Measurements from ENCODE around the gene TMOD2. TPM values are rescaled to one million over a fixed set of nuclear protein-coding genes. Genes with fewer than 3 reads are reported as not detected.

The TMOD2 gene
- total and polyA plus RNA-seq, 2 experiments from 2014 or later, result 4.6 to 5.9 TPM

DNA sequence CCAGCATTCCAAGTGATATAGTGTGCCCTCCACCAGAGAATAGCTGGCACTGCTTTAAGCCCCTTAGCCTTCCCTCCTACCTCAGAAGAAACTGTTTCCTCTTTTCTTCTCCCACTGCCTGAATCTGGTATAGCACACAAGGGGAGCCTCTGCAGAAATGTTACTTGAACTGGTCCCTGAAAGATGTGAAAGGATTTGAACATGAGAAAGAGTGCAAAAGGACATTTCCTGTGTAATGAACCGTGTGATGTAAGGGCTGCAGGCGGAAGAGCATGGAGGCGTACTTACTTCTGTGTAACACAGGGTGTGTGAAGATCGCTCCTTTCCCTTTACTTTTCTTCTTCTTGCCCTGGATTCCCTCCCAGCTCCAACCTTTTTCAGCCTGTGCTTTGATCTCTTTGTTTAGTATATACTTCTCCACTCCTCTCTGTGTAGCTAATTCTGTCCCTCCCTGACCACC is 86.4 kb downstream of the TMOD2 start:
- no peak overlapping the region for H3K4me2 ChIP-seq (ENCODE audit: unreplicated experiment)
- H2AFZ ChIP-seq, result no peak overlapping the region
- H3K9me3 ChIP-seq (ENCODE audit: low read depth), result no peaks in the 10 kb centered on the region
- peaks cover 43% of the 10 kb centered on the region for H3K4me1 ChIP-seq (ENCODE audit: insufficient read depth)
- H3K27ac ChIP-seq, result no peak overlapping the region
- DNase-seq, result no peak
- H3K9me2 ChIP-seq (ENCODE audit: insufficient read depth), result no peaks in the 10 kb centered on the region
- H3K36me3 ChIP-seq (ENCODE audit: low read depth), result no peaks in the 10 kb centered on the region
- in situ Hi-C loops (cut with MboI), result no loop called here
- peaks cover 31% of the 10 kb centered on the region for H3F3A ChIP-seq (ENCODE audit: insufficient read depth)
- 78 to 83% methylated on average over 4 of the region's 4 CpGs for WGBS, 2 experiments (ENCODE audit: low coverage in 1 of 2, low lambda C conversion rate in 2 of 2, missing lambda C conversion rate in 2 of 2)
- H3K4me3 ChIP-seq, result no peak overlapping the region
- peaks cover 100% of the 10 kb centered on the region for H3K79me2 ChIP-seq (ENCODE audit: insufficient read depth)
- peaks cover 21% of the 10 kb centered on the region for H4K20me1 ChIP-seq (ENCODE audit: insufficient read depth)
- TF ChIP-seq EZH2 (IDR thresholded peaks at IDR 0.05; ENCODE audit: insufficient read depth, poor library complexity, severe bottlenecking), result no peak
- TF ChIP-seq EZH2phosphoT487 (IDR thresholded peaks at IDR 0.05; ENCODE audit: insufficient read depth, low read depth), result no peak
- no peaks in the 10 kb centered on the region for H3K27me3 ChIP-seq (replicated peaks; ENCODE audit: insufficient read depth)
- no peak overlapping the region for H3K9ac ChIP-seq

DNA sequence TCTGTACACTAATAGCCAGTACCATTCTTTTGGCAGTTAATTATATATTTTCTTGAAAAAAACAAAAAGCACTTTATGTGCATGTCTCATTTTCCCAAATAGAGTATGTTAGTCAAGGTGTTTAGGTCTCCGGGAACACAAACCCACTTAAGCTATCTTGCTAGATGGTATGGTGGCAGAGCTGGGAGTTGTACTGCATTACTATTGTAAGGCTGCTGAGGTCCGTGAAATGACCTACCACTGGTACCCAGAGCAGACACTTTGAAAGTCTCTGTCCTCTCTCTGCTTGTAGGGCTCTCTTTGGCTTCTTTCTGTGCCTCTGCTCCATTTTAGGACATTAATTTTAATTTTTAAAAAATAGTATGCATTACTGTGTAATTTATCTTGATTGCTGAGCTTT is 86.9 kb downstream of the TMOD2 start:
- Histone ChIP-seq H2AFZ (no peak overlapping the region), H3K4me1 (ENCODE audit: insufficient read depth) (peaks cover 43% of the 10 kb centered on the region), H3K27me3 (replicated peaks; ENCODE audit: insufficient read depth) (no peaks in the 10 kb centered on the region), H3K27ac (no peak overlapping the region), H3K9me2 (ENCODE audit: insufficient read depth) (no peaks in the 10 kb centered on the region), H3K4me3 (no peak overlapping the region), H4K20me1 (ENCODE audit: insufficient read depth) (peaks cover 18% of the 10 kb centered on the region), H3K36me3 (ENCODE audit: low read depth) (no peaks in the 10 kb centered on the region), H3F3A (ENCODE audit: insufficient read depth) (peaks cover 29% of the 10 kb centered on the region), H3K4me2 (ENCODE audit: unreplicated experiment) (no peak overlapping the region), H3K79me2 (ENCODE audit: insufficient read depth) (peaks cover 100% of the 10 kb centered on the region), H3K9ac (no peak overlapping the region), H3K9me3 (ENCODE audit: low read depth) (no peaks in the 10 kb centered on the region)
- TF ChIP-seq EZH2phosphoT487 (IDR thresholded peaks at IDR 0.05; ENCODE audit: insufficient read depth, low read depth) (no peak), EZH2 (IDR thresholded peaks at IDR 0.05; ENCODE audit: insufficient read depth, poor library complexity, severe bottlenecking) (no peak)
- in situ Hi-C loops (cut with MboI), result no loop called here
- no peak for DNase-seq
- 93 to 94% methylated on average over 2 of the region's 2 CpGs for WGBS, 2 experiments (ENCODE audit: low coverage in 1 of 2, low lambda C conversion rate in 2 of 2, missing lambda C conversion rate in 2 of 2)

DNA sequence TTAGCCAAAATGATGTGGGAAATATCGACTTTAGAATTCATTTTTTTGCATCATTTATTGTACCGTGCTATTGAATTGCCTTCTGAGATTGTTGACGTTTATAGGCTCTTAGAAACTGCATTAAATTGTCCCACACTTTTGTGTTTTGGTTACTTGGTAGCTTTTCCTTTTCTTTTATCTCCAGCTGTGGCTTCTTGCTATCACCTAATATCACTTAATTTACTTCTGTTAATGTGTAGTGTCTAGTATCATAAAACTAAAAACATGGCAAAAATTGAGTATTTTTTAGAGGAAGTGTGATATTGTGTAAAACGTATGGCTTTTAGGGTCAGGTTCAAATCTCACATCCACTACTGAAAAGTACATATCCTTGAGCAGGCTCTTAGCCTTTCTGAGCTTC is 89.3 kb downstream of the TMOD2 start:
- WGBS, 2 experiments (ENCODE audit: low coverage in 1 of 2, low lambda C conversion rate in 2 of 2, missing lambda C conversion rate in 2 of 2), result 86 to 88% methylated on average over 4 of the region's 4 CpGs
- Histone ChIP-seq H3F3A (ENCODE audit: insufficient read depth) (peaks cover 42% of the 10 kb centered on the region), H3K27ac (no peak overlapping the region), H3K9ac (no peak overlapping the region), H3K4me2 (ENCODE audit: unreplicated experiment) (no peak overlapping the region), H3K27me3 (replicated peaks; ENCODE audit: insufficient read depth) (no peaks in the 10 kb centered on the region), H3K9me3 (ENCODE audit: low read depth) (no peaks in the 10 kb centered on the region), H3K9me2 (ENCODE audit: insufficient read depth) (no peaks in the 10 kb centered on the region), H3K79me2 (ENCODE audit: insufficient read depth) (peaks cover 100% of the 10 kb centered on the region), H3K4me1 (ENCODE audit: insufficient read depth) (peaks cover 56% of the 10 kb centered on the region), H3K36me3 (ENCODE audit: low read depth) (no peaks in the 10 kb centered on the region), H3K4me3 (no peak overlapping the region), H2AFZ (no peak overlapping the region), H4K20me1 (ENCODE audit: insufficient read depth) (peaks cover 8% of the 10 kb centered on the region)
- in situ Hi-C loops (cut with MboI), result no loop called here
- TF ChIP-seq EZH2phosphoT487 (IDR thresholded peaks at IDR 0.05; ENCODE audit: insufficient read depth, low read depth) (no peak), EZH2 (IDR thresholded peaks at IDR 0.05; ENCODE audit: insufficient read depth, poor library complexity, severe bottlenecking) (no peak)
- no peak for DNase-seq

DNA sequence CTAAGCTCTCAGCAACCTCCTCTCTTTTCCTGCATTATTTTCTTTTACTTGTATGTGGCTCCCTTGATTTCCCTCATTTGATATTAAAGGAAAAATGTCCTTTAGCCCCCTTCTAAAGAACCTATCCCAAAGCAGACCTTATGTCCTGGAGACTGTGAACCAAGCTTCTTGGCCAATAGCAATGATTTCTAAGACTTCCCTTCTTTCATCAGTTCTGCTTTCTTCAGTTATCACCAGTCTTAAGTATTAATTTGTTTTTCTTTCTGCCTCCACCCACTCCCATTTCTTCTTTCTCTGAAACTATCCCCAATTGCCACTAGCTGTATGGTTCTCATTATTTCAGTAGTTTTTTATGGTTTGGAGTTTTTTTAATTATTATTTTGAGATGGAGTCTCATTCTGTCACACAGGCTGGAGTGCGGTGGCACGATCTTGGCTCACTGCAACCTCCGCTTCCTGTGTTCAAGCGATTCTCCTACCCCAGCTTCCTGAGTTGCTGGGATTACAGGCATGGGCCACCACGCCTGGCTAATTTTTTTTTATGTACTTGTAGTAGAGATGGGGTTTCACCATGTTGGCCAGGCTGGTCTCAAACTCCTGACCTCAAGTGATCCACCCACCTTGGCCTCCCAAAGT is 90.1 kb downstream of the TMOD2 start:
- H3K4me1 ChIP-seq (ENCODE audit: insufficient read depth), result peaks cover 64% of the 10 kb centered on the region
- TF ChIP-seq EZH2phosphoT487 (IDR thresholded peaks at IDR 0.05; ENCODE audit: insufficient read depth, low read depth) (no peak), EZH2 (IDR thresholded peaks at IDR 0.05; ENCODE audit: insufficient read depth, poor library complexity, severe bottlenecking) (no peak)

More for the DNA sequence above, 90.1 kb downstream of the TMOD2 start:
- Histone ChIP-seq H3K9me3 (ENCODE audit: low read depth) (no peaks in the 10 kb centered on the region), H3K79me2 (ENCODE audit: insufficient read depth) (peaks cover 100% of the 10 kb centered on the region), H4K20me1 (ENCODE audit: insufficient read depth) (peaks cover 5% of the 10 kb centered on the region), H3K36me3 (ENCODE audit: low read depth) (no peaks in the 10 kb centered on the region), H3K27ac (peak overlapping the region; percentile 23), H3K4me3 (peak overlapping the region; percentile 23), H3K4me2 (ENCODE audit: unreplicated experiment) (peak overlapping the region; percentile 11), H3K27me3 (replicated peaks; ENCODE audit: insufficient read depth) (no peaks in the 10 kb centered on the region), H3K9ac (0 out of 2 replicates have a peak overlapping the region, but pooled peaks have one; percentile 3), H2AFZ (no peak overlapping the region), H3F3A (ENCODE audit: insufficient read depth) (peaks cover 50% of the 10 kb centered on the region), H3K9me2 (ENCODE audit: insufficient read depth) (no peaks in the 10 kb centered on the region)
- 21 to 23% methylated on average over 5 of the region's 5 CpGs for WGBS, 2 experiments (ENCODE audit: low coverage in 1 of 2, low lambda C conversion rate in 2 of 2, missing lambda C conversion rate in 2 of 2)
- in situ Hi-C loops (cut with MboI), result no loop called here
- DNase-seq, result no peak
